GM19351 (cell line): ENCODE data around the gene PDE2A.
"Not testable (repeated sequence)": the region's sequence is repeated elsewhere in the genome, so short reads cannot be mapped to it uniquely, and the experiment has no call there.

Experiments
- ATAC-seq: cut with Tn5 transposase; IDR thresholded peaks from one replicate; pipeline ENCODE4 v1.9.1; 2021; ENCODE audit warnings: mild to moderate bottlenecking, moderate library complexity; ENCODE audit not compliant: unreplicated experiment

Gene PDE2A

GRCh38 chr11:72581067-72581466, 93.2 kb downstream of the PDE2A start:
- no peak for ATAC-seq

- no peak for ATAC-seq
Observed at GRCh38 chr11:72580642-72580950, 93.6 kb downstream of the PDE2A start.

DNA sequence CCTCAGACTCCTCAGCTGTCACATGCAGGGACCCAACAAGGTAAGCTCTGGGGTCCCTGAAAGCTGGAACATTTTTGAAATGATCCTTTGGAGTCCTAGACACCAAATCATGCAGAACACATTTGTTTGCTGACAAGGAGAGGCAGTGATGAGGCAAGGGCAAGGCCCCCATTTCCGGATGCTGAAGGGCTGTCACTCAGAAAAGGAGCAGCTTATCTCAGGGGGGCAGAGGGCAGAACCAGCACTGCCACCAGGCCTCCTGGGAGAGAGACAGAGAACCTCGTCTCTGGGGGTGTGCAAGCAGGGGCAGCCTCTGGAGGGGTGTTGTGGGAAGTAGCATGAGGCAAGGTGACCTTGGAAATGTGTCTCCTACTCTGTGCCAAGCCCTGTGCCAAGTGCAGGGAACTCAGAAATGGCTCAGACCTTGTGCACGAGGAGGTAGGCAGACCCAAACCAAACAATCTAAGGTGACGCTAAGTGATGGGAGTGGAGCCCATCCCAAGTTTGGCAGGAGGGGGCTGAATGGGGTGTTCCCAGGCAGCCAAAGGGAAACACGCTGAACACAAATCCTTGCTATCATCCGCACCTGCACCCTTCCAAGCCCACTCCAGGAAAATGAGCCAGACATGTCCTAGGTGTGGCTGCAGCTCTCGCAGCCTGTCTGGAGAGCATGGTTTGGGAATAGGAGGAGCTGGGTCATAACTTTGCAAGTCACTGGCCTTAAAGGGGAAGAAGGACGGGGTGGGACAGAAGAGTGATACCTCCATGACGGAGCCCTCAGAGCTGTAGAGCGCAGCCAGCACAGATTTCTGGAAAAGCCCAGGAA, 94.2 kb downstream of the PDE2A start:
- ATAC-seq: no peak

DNA sequence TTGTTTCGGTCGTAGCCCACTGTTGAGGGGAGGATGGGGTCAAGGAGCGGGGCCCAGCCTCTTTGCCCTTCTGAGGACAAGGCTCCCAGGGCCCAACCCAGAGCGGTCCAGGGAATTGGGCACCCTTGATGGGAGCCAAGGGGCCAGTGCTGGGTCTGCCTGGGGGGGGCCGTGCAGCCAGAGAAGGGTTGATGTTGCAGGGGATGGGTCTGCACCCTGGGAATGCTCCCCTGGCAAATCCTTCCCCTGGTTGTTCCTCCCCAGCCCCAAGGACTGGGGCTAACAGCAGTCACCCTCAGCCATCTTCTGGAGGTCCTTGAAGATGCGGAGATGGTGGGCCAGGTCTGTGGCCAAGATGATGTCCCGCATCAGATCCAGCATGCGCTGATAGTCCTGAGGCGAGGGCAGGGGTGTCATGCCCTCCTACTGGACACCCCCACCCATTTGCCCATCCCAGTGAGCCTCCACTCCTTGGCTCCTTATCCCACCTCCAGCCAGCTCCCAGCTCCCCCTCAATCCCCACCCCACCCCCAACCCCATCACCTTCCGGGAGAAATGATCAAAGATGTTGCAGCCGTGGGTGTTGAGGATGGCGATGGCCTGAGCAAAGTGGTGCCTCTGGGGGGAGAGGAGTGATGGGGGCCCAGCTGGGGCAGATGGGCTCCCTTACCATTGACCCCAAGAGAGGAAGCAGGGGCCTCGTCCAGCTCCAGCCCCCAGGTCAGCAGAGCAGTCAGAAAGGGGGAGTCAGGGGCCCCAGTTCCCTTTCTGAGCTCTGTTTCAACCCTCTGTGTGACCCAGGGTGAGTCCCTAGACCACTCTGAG, 95.0 kb downstream of the PDE2A start:
- no peak for ATAC-seq

- no peak for ATAC-seq
Observed at GRCh38 chr11:72578566-72578965, 95.7 kb downstream of the PDE2A start.

GRCh38 chr11:72578051-72578450, 96.2 kb downstream of the PDE2A start:
- no peak for ATAC-seq

DNA sequence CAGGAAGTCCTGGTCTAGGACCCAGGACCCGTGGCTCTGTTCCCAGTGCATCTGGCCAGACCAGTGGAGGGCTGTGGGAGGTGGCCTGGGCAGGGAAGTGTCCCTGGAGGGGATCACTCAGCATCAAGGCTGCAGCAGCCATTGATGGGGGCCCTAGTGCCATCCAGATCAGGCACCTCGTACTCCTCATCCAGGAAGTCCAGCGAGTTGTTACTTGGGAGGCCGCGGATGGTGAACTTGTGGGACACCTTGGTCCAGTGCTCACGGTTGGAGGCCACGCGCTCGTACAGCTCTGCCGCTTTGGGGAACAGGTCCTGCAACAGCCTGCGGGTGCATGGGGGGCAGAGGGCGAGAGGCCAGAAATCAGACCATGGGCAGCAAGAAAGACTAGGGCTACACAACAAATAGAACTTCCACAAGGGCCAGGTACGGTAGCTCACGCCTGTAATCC, 96.9 kb downstream of the PDE2A start:
- ATAC-seq: no peak

- no peak for ATAC-seq
Observed at GRCh38 chr11:72576661-72577060, 97.6 kb downstream of the PDE2A start.

- no peak for ATAC-seq
Observed at GRCh38 chr11:72576243-72576595, 98.0 kb downstream of the PDE2A start.

DNA sequence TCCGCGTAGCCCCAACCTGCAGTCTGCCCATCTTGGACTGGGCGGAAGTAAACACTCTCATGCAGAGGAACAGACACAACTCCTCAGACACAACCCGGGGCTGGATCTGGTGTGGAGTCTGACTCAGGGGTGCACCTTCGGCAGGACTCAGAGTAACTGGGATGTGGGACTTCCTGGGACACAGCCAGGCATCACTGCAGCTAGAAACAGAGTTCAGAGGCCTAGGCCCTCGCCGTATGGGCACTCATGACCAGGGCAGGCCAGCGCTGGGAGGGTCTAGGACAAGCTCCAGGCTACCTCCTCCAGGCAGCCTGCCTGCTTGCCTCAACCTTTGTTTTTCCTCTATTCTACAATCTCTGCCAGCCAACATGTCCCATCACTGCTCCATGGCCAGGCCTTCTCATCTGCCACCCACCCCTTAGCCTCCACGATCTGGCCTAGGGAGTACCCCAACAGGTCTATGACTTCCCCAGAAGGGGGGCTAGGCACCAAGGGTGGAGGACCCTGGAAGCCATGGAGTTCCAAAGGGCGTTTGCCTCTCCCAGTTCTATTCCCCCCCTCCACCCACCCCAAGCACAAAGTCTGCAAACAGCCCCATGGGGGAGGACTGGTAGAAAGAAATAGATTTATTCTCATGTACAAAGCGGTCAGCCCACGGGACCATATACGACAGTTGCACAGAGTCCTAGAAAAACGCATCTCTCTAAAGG, 98.5 kb downstream of the PDE2A start:
- ATAC-seq: no peak

DNA sequence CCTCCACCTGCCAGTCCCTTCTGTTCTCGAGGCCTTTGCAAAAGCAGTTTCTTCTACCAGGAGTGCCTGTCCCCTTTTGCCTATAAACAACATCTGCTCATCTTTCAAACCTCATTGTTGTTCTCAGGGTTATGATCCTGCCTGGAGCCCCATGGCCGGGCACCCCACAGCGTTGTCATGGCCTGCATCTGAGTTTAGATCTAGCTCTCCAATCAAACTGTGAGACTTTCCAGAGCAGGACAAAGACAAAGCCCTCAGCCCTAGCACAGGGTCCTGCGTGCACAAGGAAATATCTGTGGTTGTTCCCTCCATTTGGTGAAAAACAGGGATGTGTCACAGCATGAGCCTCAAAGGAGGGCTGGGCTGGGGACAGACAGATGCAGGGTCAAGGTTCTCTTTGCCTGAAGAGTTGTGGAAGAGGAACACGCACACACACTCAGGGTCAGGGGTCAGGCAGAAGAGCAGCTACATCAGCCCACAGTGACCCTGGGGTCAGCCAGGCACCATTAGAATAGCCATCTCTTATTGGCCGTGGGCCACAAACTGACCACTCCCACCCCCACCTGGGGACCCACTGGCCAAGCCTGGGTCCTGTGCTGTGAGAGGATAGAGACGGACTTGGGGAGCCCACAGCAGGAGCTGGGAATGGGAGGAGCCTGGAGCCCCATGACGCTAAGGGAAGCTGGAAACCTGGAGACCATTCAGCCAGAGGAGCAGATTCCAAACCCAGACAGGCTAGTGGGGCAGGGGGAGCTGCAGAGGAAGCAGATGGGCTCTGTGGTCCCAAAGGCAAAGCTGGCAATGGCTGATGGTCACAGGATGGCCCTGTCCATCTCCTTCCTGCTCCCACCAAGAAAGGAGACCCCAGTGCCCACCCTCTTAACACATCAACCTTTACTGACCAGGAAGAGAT, 99.4 kb downstream of the PDE2A start:
- no peak for ATAC-seq

DNA sequence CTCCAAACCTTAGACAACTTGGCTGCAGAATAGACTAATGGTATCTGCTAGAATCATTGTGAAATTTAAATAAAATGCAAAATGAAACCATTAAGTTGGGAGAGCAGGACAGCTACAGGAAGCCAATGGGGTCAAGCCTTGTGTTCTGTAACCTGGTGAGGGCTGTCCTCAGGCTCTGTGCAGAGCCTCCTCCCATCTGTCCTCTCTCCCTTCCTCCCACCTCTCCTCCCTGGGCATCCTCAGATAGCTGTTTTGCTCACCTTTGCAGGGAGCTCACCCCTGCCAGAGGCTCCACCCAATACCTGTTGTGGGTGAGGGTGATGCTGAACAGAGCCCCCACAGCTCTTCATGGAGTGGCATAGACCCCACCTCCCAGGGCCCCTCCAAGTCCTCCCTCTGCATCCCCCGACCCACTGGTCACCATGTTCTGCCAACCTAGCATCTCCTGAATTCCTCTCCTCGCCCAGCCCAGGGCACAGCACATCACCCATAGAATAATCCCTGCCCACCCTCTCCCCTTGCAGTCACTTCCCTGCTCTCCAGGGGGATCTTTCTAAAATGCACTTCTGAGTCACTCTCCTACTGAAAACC, 100.3 kb downstream of the PDE2A start:
- no peak for ATAC-seq

DNA sequence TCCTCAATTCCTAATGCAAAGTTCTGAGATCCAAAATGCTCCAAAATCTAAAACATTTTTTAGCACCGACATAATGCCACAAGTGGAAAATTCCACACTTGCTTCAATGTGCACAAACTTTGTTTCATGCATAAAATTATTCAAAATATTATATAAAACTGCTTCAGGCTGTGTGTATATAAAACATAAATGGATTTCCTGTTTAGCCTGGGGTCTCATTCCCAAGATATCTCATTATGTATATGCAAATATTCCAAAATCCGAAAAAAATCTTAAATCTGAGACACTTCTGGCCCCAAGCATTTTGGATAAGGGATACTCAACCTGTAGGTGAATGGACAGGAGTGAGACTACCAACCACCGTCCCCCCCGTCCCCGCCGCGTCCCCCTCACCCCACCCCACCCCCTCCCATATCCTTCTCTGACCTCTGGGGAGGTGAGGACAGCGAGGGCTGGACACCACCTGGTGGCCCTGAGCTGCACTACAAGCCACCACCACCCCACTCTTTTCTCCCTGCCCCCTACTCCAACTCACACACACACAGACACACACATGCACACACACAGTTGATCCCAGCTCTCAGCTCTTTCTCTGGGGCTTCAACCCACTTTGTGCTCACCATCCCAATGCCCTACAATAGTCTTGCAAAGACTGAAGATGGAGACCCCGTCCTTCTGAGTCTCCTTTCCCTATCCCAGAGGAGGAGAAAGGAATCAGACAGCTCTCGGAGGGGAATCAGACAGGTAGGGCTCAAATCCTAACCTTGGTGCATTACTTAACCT, 101.0 kb downstream of the PDE2A start:
- ATAC-seq: no peak

GRCh38 chr11:72572540-72572939, 101.7 kb downstream of the PDE2A start:
- not testable (repeated sequence) for ATAC-seq

DNA sequence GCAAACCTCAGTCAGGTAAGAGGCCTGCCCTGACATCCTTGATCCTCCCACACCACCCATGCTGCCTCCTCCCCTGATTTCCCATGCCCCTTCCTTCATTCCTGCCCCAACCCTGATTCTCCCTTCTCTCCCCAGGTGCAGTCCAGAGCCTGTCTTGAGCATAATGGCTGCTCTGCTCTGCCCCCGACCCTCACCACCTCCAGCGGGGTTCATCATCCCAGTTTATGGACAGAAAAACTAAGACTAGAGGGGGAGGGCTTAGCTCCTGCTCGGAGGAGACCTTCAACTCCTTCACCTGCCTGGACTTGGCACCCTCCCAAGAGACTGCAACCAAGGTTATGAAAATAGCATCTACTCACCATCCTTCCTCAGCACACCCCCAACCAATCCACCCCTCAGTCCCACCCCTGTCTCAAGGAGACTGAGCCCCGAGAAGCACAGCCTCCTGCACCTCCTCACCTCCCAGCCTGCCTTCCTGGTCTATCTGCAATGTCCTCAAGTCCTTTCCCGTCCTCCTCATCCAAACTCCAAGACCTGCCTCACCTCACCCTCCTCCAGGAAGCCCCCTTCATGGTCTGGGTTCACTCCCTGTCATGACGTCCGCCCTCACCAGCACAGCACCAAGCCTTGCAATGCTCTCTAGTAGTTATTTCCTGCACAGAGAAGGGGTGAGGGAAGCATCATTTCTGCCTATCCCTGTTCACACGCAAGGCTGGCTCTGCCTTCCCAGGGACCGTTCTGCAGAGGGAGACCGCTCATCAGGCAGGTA, 103.1 kb downstream of the PDE2A start:
- ATAC-seq: no peak

DNA sequence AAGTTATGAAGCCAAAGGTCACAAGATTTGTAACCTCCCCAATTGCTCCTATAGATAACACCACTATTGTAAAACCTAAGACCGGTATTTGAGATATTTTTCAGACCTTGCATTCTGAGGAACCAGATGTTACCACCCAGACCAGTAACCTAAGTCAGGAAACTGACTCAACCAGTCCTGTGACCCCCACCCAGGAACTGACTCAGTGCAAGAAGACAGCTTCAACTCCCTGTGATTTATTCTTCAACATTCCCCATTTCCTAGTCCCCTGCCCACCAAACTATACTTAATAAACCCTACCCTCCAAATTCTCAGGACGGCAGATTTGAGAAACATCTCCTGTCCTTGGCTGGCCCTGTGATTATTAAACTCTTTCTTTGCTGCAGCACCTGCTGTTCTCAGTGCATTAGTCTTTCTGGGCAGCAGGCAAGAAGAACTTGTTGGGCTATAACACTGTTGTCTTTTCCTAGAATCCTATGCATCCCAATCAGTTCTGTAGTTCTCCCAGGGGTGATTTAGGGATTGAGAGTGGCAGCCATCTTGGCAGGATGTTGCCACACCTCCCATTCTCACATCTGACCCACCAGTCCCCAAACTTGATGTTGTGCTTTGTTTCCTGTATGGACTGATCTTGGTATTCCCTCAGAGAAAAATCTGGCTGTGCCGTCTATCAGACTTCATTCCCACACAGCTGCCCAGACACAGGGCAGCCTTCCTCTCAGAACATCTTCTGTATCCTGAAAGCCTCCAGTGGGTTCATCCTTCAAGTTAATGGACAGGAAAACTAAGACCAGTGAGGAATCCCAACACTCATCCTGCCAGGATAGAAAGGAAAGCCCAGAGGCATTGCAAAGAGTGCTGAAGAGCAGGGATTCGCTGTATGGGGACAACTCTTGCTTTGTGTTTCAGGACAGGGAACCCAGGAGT, 104.0 kb downstream of the PDE2A start:
- no peak for ATAC-seq

- ATAC-seq: no peak
Observed at GRCh38 chr11:72568861-72569260, 105.4 kb downstream of the PDE2A start.

DNA sequence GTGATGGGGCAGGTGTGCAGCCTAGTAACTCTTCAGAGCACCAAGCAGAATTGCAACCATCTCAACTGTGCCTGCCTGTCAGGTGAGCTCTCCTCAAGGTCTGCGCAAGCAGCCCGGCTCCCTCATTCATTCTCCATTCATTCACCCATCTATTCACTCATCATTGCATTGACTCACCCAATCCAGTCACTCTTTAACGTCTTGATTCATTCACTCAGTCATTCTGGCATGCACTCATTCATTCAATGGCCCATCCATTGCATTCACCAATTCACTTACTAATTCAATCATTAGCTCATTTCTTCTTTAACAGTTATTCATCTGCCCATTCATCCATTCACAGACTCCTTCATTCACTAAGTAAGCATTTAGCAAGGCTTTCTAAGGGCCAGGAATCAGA, 111.8 kb downstream of the PDE2A start:
- no peak for ATAC-seq
